Measurements from ENCODE around the gene ZNF784.

DNA sequence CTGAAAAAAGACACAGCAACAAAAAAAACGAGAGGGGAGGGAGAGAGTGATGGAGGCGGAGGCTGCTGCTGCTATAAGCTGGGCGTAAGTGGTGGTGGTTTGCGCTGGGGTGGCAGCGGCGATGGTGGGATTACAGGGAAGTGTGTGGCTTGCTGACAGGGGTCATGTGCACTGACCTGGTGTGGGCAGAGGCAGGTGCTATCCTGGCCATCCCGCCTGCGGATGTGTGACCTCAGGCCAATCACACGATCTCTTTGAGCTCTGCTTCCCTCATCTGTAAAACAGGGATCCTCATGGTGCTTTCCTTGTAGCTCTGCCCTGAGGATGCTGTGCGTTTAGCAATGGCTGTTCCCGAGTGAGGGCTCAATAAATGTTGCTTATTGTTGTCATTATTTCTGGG lies 13.2 kb upstream of the ZNF784 start:
- TF ChIP-seq, protein P1, sequence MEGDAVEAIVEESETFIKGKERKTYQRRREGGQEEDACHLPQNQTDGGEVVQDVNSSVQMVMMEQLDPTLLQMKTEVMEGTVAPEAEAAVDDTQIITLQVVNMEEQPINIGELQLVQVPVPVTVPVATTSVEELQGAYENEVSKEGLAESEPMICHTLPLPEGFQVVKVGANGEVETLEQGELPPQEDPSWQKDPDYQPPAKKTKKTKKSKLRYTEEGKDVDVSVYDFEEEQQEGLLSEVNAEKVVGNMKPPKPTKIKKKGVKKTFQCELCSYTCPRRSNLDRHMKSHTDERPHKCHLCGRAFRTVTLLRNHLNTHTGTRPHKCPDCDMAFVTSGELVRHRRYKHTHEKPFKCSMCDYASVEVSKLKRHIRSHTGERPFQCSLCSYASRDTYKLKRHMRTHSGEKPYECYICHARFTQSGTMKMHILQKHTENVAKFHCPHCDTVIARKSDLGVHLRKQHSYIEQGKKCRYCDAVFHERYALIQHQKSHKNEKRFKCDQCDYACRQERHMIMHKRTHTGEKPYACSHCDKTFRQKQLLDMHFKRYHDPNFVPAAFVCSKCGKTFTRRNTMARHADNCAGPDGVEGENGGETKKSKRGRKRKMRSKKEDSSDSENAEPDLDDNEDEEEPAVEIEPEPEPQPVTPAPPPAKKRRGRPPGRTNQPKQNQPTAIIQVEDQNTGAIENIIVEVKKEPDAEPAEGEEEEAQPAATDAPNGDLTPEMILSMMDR (IDR thresholded peaks at IDR 0.05; ENCODE audit: insufficient read depth, low read length, poor library complexity, severe bottlenecking) = no peak
- no peak for TF ChIP-seq EZH2phosphoT487 (conservative IDR thresholded peaks at IDR 0.05; ENCODE audit: low read length)

Data from SU-DHL-6 (cell line).